ENCODE results near the gene PDIA3.
"Not testable (repeated sequence)": the region's sequence is repeated elsewhere in the genome, so short reads cannot be mapped to it uniquely, and the experiment has no call there.

The PDIA3 gene

GRCh38 chr15:43777267-43777914, 31.2 kb downstream of the PDIA3 start:
- DNase-seq = peak; percentile 83

- no peak for DNase-seq
Measured at GRCh38 chr15:43779016-43779415, 32.8 kb downstream of the PDIA3 start.

- DNase-seq = no peak
Measured at GRCh38 chr15:43789409-43789808, 43.2 kb downstream of the PDIA3 start.

GRCh38 chr15:43791993-43792760, 45.9 kb downstream of the PDIA3 start, which contains the start of gene SERF2:
SERF2 (plus strand) TSS chr15:43792320; CDS start chr15:43792377, 57 bp downstream.
- DNase-seq = peak; percentile 99

- no peak for DNase-seq
Measured at GRCh38 chr15:43792761-43793476, 46.7 kb downstream of the PDIA3 start.

- no peak for DNase-seq
Measured at GRCh38 chr15:43793647-43794046, 47.4 kb downstream of the PDIA3 start.

- no peak for DNase-seq
Measured at GRCh38 chr15:43794269-43795037, 48.2 kb downstream of the PDIA3 start.

- no peak for DNase-seq
Measured at GRCh38 chr15:43795197-43795596, 49.0 kb downstream of the PDIA3 start.

- no peak for DNase-seq
Measured at GRCh38 chr15:43795997-43796396, 49.8 kb downstream of the PDIA3 start.

- DNase-seq = no peak
Measured at GRCh38 chr15:43796566-43796965, 50.3 kb downstream of the PDIA3 start.

- no peak for DNase-seq
Measured at GRCh38 chr15:43799209-43799944, 53.1 kb downstream of the PDIA3 start.

- DNase-seq = no peak
Measured at GRCh38 chr15:43799945-43800285, 53.7 kb downstream of the PDIA3 start, which contains the start of gene SERINC4. SERINC4 (minus strand) TSS chr15:43800220; CDS start chr15:43799986, 234 bp downstream.

- DNase-seq = peak; percentile 74
Measured at GRCh38 chr15:43800286-43801141, 54.3 kb downstream of the PDIA3 start, which contains the start of gene HYPK. HYPK (plus strand) TSS chr15:43800599; CDS start chr15:43800623, 24 bp downstream.

GRCh38 chr15:43802676-43803075, 56.4 kb downstream of the PDIA3 start:
- DNase-seq = not testable (repeated sequence)

- DNase-seq = no peak
Measured at GRCh38 chr15:43808435-43808950, 62.3 kb downstream of the PDIA3 start.

GRCh38 chr15:43808960-43809678, 62.9 kb downstream of the PDIA3 start:
- no peak for DNase-seq

- not testable (repeated sequence) for DNase-seq
Measured at GRCh38 chr15:43815064-43815463, 68.8 kb downstream of the PDIA3 start.

- no peak for DNase-seq
Measured at GRCh38 chr15:43821505-43821904, 75.3 kb downstream of the PDIA3 start.
